ENCODE results near the gene UBR4. TPM values are rescaled to one million over a fixed set of nuclear protein-coding genes. Genes with fewer than 3 reads are reported as not detected.

The UBR4 gene
- total RNA-seq, 1 experiment from 2014 or later = 107 TPM

GRCh38 chr1:19089524-19089923 is 120.5 kb downstream of the UBR4 start (continued):
- TF ChIP-seq YY1 (IDR thresholded peaks at IDR 0.05; ENCODE audit: extremely low read depth, insufficient replicate concordance, low read depth, low read length) = no peak
- TF ChIP-seq ELF1 (IDR thresholded peaks at IDR 0.05; ENCODE audit: borderline replicate concordance, low read depth) = no peak
- TF ChIP-seq, protein P1, sequence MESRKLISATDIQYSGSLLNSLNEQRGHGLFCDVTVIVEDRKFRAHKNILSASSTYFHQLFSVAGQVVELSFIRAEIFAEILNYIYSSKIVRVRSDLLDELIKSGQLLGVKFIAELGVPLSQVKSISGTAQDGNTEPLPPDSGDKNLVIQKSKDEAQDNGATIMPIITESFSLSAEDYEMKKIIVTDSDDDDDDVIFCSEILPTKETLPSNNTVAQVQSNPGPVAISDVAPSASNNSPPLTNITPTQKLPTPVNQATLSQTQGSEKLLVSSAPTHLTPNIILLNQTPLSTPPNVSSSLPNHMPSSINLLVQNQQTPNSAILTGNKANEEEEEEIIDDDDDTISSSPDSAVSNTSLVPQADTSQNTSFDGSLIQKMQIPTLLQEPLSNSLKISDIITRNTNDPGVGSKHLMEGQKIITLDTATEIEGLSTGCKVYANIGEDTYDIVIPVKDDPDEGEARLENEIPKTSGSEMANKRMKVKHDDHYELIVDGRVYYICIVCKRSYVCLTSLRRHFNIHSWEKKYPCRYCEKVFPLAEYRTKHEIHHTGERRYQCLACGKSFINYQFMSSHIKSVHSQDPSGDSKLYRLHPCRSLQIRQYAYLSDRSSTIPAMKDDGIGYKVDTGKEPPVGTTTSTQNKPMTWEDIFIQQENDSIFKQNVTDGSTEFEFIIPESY (IDR thresholded peaks at IDR 0.05; ENCODE audit: extremely low read depth, insufficient replicate concordance, low read length) = no peak

DNA sequence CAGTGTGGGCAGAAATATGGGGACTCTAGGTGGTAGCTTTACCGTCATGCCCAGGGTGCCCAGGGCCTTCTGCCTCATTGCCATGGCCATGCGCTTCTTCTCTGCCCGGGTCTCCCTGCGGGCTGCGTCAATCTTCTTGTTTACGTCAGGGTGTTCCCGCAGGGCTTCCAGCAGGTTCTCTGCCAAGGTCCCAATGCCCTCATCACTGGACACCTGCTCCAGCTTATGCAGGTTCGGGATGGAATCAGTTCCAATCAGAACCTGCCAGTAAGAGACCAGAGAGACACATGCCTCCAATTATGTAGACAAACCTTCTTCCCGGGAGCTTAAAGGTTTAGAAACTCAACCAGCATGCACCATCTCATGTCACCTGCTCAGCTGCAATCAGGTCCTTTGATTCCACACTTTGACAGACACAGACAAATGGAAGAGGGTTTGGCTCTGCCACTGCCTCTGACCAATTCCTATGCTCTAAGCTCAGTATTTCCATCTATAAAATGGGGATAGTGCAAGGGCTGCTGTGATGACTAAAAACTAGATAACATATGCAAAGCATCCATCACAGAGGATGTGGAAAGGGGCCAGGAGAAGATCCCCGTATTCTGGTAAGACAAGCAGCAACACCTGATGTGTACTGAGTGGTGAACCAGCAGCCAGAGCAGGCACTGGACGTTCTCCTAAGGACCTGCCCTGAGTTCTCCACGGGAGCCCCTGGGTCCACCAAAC is 121.2 kb downstream of the UBR4 start:
- DNase-seq (ENCODE audit: low read depth, low spot score) = no peak
- Histone ChIP-seq H3K9me3 (ENCODE audit: control insufficient read depth in 1 of 2, insufficient read depth in 1 of 2, low read depth in 1 of 2, low read length in 2 of 2) (no peaks in the 10 kb centered on the region), H3K9me2 (ENCODE audit: insufficient read depth) (no peaks in the 10 kb centered on the region), H3K79me2 (ENCODE audit: insufficient read depth, low read length) (no peaks in the 10 kb centered on the region), H4K20me1 (ENCODE audit: insufficient read depth) (no peaks in the 10 kb centered on the region), H3K4me2 (ENCODE audit: low read length) (no peak overlapping the region), H3K36me3 (ENCODE audit: control insufficient read depth in 1 of 2, insufficient read depth in 2 of 2, low read length in 2 of 2) (peaks cover 59 to 74% of the 10 kb centered on the region in 2 experiments), H2AFZ (ENCODE audit: low read depth, low read length, poor library complexity, severe bottlenecking) (no peak overlapping the region), H3K9ac (ENCODE audit: low read length) (no peak overlapping the region), H3K4me1 (ENCODE audit: control insufficient read depth in 1 of 2, insufficient read depth in 2 of 2, low read length in 2 of 2) (no peaks in the 10 kb centered on the region), H3K4me3 (replicated peaks in 1 of 2; ENCODE audit: low read depth in 1 of 2, low read length in 2 of 2) (no peak overlapping the region), H3K27me3 (ENCODE audit: insufficient read depth, low read length) (no peaks in the 10 kb centered on the region), H3K27ac (ENCODE audit: low read depth, low read length) (no peak overlapping the region)
- no peak for TF ChIP-seq SIN3A (IDR thresholded peaks at IDR 0.05; ENCODE audit: low read depth)
- TF ChIP-seq REST (IDR thresholded peaks at IDR 0.05; ENCODE audit: low read depth) = no peak
- no peak for TF ChIP-seq CEBPB (IDR thresholded peaks at IDR 0.05; ENCODE audit: low read depth)
- TF ChIP-seq RAD21 (IDR thresholded peaks at IDR 0.05; ENCODE audit: low read depth) = no peak
- no peak for TF ChIP-seq CBX3 (IDR thresholded peaks at IDR 0.05; ENCODE audit: low read depth)
- no peak for TF ChIP-seq ZNF274 (IDR thresholded peaks at IDR 0.05; ENCODE audit: low read depth, low read length)
- no peak for TF ChIP-seq POLR2A (IDR thresholded peaks at IDR 0.05; ENCODE audit: borderline replicate concordance, extremely low read depth, insufficient read depth, insufficient read length)
- no peak for TF ChIP-seq SRF (IDR thresholded peaks at IDR 0.05; ENCODE audit: low read depth)
- TF ChIP-seq, protein P2, sequence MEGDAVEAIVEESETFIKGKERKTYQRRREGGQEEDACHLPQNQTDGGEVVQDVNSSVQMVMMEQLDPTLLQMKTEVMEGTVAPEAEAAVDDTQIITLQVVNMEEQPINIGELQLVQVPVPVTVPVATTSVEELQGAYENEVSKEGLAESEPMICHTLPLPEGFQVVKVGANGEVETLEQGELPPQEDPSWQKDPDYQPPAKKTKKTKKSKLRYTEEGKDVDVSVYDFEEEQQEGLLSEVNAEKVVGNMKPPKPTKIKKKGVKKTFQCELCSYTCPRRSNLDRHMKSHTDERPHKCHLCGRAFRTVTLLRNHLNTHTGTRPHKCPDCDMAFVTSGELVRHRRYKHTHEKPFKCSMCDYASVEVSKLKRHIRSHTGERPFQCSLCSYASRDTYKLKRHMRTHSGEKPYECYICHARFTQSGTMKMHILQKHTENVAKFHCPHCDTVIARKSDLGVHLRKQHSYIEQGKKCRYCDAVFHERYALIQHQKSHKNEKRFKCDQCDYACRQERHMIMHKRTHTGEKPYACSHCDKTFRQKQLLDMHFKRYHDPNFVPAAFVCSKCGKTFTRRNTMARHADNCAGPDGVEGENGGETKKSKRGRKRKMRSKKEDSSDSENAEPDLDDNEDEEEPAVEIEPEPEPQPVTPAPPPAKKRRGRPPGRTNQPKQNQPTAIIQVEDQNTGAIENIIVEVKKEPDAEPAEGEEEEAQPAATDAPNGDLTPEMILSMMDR (IDR thresholded peaks at IDR 0.05 in 2 of 3, conservative IDR thresholded peaks at IDR 0.05 in 1 of 3; ENCODE audit: borderline replicate concordance in 1 of 3, insufficient read depth in 1 of 3, low read depth in 2 of 3, low read length in 2 of 3) = no peak
- TF ChIP-seq EGR1 (IDR thresholded peaks at IDR 0.05; ENCODE audit: low read depth) = no peak
- no peak for TF ChIP-seq EZH2phosphoT487 (IDR thresholded peaks at IDR 0.05; ENCODE audit: borderline replicate concordance)
- no peak for TF ChIP-seq YY1 (IDR thresholded peaks at IDR 0.05; ENCODE audit: extremely low read depth, insufficient replicate concordance, low read depth, low read length)
- ChIA-PET RAD21 (ENCODE audit: low non-redundant PET in 1 of 2, low total read pairs in 2 of 2, uncharacterized antibody in 2 of 2, unreplicated experiment in 2 of 2) (no interaction called here), CTCF (no interaction called here), POLR2A (no interaction called here)
- no TSS peak for BruUV-seq (replicated peaks)
- no peak for ATAC-seq
- intact Hi-C loops (cut with micrococcal nuclease) = no loop called here

Data from HCT116 (cell line).